Measurements from ENCODE around the gene SLC1A2.

DNA sequence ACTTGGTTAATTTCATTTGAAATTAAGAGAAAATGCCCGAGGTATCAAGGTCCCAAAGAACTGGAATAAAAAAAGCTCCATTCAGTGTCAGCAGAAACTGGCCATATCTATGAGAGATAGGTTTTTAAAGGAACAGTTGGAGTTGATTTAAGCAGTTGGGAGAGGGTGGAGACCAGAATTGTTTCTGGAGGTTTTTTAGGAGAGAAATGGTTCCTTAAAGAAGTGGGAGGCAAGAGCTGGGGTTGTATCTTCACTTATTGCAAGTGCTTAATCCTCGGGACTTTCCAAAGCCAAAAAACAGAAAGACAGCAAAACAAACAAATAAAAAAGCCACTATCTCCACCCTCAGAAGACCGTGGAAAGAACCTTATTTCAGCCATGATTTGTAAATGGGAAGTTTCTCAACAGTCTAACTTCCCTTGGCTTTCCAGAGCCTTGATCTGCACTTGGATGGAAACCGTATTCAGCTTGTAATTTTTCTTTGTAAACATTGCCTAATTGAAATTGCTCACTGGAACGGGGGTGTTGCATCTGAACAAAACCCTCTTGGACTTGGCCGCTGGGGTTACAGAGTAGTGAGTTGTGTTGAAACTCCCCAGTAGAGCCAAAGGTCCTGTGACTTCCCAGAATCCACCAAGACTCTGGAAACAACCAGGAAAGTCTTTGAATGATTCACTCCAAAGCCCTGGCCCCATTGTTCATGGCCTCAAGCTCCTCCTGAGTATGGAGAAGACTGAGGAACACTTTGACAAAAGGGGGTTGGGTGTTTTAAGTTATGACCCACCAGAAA is 115.6 kb downstream of the SLC1A2 start:
- TF ChIP-seq, protein P1, sequence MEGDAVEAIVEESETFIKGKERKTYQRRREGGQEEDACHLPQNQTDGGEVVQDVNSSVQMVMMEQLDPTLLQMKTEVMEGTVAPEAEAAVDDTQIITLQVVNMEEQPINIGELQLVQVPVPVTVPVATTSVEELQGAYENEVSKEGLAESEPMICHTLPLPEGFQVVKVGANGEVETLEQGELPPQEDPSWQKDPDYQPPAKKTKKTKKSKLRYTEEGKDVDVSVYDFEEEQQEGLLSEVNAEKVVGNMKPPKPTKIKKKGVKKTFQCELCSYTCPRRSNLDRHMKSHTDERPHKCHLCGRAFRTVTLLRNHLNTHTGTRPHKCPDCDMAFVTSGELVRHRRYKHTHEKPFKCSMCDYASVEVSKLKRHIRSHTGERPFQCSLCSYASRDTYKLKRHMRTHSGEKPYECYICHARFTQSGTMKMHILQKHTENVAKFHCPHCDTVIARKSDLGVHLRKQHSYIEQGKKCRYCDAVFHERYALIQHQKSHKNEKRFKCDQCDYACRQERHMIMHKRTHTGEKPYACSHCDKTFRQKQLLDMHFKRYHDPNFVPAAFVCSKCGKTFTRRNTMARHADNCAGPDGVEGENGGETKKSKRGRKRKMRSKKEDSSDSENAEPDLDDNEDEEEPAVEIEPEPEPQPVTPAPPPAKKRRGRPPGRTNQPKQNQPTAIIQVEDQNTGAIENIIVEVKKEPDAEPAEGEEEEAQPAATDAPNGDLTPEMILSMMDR (IDR thresholded peaks at IDR 0.05) = no peak
- TF ChIP-seq POLR2A (IDR thresholded peaks at IDR 0.05) = no peak

Measured in thyroid gland (tissue), 4 donors.